Measurements from ENCODE around the gene TTLL11. TPM values are rescaled to one million over a fixed set of nuclear protein-coding genes. Genes with fewer than 3 reads are reported as not detected.

The TTLL11 gene
- total and polyA plus RNA-seq, 2 experiments from 2014 or later: 0.57 to 1.4 TPM

- H2AFZ ChIP-seq: no peak overlapping the region
- H3K36me3 ChIP-seq (ENCODE audit: insufficient read depth): no peaks in the 10 kb centered on the region
- H3K9me2 ChIP-seq (ENCODE audit: insufficient read depth): no peaks in the 10 kb centered on the region
- no peaks in the 10 kb centered on the region for H3F3A ChIP-seq (replicated peaks; ENCODE audit: low read depth)
- no peak overlapping the region for H3K27ac ChIP-seq (ENCODE audit: low read depth)
- TF ChIP-seq, protein P1, sequence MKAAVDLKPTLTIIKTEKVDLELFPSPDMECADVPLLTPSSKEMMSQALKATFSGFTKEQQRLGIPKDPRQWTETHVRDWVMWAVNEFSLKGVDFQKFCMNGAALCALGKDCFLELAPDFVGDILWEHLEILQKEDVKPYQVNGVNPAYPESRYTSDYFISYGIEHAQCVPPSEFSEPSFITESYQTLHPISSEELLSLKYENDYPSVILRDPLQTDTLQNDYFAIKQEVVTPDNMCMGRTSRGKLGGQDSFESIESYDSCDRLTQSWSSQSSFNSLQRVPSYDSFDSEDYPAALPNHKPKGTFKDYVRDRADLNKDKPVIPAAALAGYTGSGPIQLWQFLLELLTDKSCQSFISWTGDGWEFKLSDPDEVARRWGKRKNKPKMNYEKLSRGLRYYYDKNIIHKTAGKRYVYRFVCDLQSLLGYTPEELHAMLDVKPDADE (IDR thresholded peaks at IDR 0.05): no peak
- TF ChIP-seq, protein P2, sequence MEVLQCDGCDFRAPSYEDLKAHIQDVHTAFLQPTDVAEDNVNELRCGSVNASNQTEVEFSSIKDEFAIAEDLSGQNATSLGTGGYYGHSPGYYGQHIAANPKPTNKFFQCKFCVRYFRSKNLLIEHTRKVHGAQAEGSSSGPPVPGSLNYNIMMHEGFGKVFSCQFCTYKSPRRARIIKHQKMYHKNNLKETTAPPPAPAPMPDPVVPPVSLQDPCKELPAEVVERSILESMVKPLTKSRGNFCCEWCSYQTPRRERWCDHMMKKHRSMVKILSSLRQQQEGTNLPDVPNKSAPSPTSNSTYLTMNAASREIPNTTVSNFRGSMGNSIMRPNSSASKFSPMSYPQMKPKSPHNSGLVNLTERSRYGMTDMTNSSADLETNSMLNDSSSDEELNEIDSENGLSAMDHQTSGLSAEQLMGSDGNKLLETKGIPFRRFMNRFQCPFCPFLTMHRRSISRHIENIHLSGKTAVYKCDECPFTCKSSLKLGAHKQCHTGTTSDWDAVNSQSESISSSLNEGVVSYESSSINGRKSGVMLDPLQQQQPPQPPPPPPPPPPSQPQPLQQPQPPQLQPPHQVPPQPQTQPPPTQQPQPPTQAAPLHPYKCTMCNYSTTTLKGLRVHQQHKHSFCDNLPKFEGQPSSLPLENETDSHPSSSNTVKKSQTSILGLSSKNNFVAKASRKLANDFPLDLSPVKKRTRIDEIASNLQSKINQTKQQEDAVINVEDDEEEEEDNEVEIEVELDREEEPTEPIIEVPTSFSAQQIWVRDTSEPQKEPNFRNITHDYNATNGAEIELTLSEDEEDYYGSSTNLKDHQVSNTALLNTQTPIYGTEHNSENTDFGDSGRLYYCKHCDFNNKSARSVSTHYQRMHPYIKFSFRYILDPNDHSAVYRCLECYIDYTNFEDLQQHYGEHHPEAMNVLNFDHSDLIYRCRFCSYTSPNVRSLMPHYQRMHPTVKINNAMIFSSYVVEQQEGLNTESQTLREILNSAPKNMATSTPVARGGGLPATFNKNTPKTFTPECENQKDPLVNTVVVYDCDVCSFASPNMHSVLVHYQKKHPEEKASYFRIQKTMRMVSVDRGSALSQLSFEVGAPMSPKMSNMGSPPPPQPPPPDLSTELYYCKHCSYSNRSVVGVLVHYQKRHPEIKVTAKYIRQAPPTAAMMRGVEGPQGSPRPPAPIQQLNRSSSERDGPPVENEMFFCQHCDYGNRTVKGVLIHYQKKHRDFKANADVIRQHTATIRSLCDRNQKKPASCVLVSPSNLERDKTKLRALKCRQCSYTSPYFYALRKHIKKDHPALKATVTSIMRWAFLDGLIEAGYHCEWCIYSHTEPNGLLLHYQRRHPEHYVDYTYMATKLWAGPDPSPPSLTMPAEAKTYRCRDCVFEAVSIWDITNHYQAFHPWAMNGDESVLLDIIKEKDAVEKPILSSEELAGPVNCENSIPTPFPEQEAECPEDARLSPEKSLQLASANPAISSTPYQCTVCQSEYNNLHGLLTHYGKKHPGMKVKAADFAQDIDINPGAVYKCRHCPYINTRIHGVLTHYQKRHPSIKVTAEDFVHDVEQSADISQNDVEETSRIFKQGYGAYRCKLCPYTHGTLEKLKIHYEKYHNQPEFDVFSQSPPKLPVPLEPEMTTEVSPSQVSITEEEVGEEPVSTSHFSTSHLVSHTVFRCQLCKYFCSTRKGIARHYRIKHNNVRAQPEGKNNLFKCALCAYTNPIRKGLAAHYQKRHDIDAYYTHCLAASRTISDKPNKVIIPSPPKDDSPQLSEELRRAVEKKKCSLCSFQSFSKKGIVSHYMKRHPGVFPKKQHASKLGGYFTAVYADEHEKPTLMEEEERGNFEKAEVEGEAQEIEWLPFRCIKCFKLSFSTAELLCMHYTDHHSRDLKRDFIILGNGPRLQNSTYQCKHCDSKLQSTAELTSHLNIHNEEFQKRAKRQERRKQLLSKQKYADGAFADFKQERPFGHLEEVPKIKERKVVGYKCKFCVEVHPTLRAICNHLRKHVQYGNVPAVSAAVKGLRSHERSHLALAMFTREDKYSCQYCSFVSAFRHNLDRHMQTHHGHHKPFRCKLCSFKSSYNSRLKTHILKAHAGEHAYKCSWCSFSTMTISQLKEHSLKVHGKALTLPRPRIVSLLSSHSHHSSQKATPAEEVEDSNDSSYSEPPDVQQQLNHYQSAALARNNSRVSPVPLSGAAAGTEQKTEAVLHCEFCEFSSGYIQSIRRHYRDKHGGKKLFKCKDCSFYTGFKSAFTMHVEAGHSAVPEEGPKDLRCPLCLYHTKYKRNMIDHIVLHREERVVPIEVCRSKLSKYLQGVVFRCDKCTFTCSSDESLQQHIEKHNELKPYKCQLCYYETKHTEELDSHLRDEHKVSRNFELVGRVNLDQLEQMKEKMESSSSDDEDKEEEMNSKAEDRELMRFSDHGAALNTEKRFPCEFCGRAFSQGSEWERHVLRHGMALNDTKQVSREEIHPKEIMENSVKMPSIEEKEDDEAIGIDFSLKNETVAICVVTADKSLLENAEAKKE (CRISPR knock-in tag; IDR thresholded peaks at IDR 0.05): no peak
- TF ChIP-seq ZNF331 (CRISPR knock-in tag; IDR thresholded peaks at IDR 0.05; ENCODE audit: low read depth) (no peak), NANOG (IDR thresholded peaks at IDR 0.05; ENCODE audit: borderline replicate concordance) (no peak), ZNF114 (CRISPR knock-in tag; IDR thresholded peaks at IDR 0.05) (no peak), EZH2phosphoT487 (IDR thresholded peaks at IDR 0.05; ENCODE audit: unreplicated experiment) (no peak), STAT1 (IDR thresholded peaks at IDR 0.05; ENCODE audit: unreplicated experiment) (no peak), JUNB (IDR thresholded peaks at IDR 0.05; ENCODE audit: unreplicated experiment) (no peak), EZH2 (IDR thresholded peaks at IDR 0.05; ENCODE audit: low read depth, unreplicated experiment) (no peak), CREB1 (CRISPR knock-in tag; IDR thresholded peaks at IDR 0.05; ENCODE audit: low read depth) (no peak), POLR2AphosphoS5 (IDR thresholded peaks at IDR 0.05; ENCODE audit: low read depth) (no peak)
- TF ChIP-seq, protein P3, sequence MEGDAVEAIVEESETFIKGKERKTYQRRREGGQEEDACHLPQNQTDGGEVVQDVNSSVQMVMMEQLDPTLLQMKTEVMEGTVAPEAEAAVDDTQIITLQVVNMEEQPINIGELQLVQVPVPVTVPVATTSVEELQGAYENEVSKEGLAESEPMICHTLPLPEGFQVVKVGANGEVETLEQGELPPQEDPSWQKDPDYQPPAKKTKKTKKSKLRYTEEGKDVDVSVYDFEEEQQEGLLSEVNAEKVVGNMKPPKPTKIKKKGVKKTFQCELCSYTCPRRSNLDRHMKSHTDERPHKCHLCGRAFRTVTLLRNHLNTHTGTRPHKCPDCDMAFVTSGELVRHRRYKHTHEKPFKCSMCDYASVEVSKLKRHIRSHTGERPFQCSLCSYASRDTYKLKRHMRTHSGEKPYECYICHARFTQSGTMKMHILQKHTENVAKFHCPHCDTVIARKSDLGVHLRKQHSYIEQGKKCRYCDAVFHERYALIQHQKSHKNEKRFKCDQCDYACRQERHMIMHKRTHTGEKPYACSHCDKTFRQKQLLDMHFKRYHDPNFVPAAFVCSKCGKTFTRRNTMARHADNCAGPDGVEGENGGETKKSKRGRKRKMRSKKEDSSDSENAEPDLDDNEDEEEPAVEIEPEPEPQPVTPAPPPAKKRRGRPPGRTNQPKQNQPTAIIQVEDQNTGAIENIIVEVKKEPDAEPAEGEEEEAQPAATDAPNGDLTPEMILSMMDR (conservative IDR thresholded peaks at IDR 0.05; ENCODE audit: low read depth in 2 of 2): no peak
- TF ChIP-seq, protein P4, sequence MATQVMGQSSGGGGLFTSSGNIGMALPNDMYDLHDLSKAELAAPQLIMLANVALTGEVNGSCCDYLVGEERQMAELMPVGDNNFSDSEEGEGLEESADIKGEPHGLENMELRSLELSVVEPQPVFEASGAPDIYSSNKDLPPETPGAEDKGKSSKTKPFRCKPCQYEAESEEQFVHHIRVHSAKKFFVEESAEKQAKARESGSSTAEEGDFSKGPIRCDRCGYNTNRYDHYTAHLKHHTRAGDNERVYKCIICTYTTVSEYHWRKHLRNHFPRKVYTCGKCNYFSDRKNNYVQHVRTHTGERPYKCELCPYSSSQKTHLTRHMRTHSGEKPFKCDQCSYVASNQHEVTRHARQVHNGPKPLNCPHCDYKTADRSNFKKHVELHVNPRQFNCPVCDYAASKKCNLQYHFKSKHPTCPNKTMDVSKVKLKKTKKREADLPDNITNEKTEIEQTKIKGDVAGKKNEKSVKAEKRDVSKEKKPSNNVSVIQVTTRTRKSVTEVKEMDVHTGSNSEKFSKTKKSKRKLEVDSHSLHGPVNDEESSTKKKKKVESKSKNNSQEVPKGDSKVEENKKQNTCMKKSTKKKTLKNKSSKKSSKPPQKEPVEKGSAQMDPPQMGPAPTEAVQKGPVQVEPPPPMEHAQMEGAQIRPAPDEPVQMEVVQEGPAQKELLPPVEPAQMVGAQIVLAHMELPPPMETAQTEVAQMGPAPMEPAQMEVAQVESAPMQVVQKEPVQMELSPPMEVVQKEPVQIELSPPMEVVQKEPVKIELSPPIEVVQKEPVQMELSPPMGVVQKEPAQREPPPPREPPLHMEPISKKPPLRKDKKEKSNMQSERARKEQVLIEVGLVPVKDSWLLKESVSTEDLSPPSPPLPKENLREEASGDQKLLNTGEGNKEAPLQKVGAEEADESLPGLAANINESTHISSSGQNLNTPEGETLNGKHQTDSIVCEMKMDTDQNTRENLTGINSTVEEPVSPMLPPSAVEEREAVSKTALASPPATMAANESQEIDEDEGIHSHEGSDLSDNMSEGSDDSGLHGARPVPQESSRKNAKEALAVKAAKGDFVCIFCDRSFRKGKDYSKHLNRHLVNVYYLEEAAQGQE (IDR thresholded peaks at IDR 0.05; ENCODE audit: unreplicated experiment): no peak
- no peak overlapping the region for H3K4me3 Mint-ChIP-seq
- H3K4me3 ChIP-seq: no peak overlapping the region
- H3K27me3 ChIP-seq (ENCODE audit: insufficient read depth): no peaks in the 10 kb centered on the region
- no peaks in the 10 kb centered on the region for H3K79me2 ChIP-seq (replicated peaks; ENCODE audit: insufficient read depth)
- H3K4me2 ChIP-seq: no peak overlapping the region
- no peak overlapping the region for H3K27ac Mint-ChIP-seq
- DNase-seq (ENCODE audit: low spot score): no peak
- H4K20me1 ChIP-seq (replicated peaks; ENCODE audit: insufficient read depth): no peaks in the 10 kb centered on the region
- H3K9me3 Mint-ChIP-seq: peaks cover 7% of the 10 kb centered on the region; the same call in 2 of the 3 replicates
- peaks cover 2% of the 10 kb centered on the region; the same call in 2 of the 3 replicates for H3K36me3 Mint-ChIP-seq (ENCODE audit: low read depth)
- H3K4me1 Mint-ChIP-seq: peaks cover 18% of the 10 kb centered on the region
- peaks cover 4% of the 10 kb centered on the region; the same call in 1 of the 2 replicates for H3K4me1 ChIP-seq (ENCODE audit: insufficient read depth)
- ATAC-seq: no peak
- peaks cover 5% of the 10 kb centered on the region for H3K27me3 Mint-ChIP-seq (ENCODE audit: insufficient read depth, low read depth, poor library complexity)
Observed at GRCh38 chr9:121809356-121810050, 283.6 kb downstream of the TTLL11 start.
